Nucleus accumbens (tissue), 56 donors: ENCODE results near the gene TPMT.
"Not testable (repeated sequence)": the region's sequence is repeated elsewhere in the genome, so short reads cannot be mapped to it uniquely, and the experiment has no call there.

ENCODE experiments used
- DNase-seq, 56 donors: peaks; one replicate each; lab custom pipeline; 2025; lab: John Stamatoyannopoulos, UW

The TPMT gene

DNA sequence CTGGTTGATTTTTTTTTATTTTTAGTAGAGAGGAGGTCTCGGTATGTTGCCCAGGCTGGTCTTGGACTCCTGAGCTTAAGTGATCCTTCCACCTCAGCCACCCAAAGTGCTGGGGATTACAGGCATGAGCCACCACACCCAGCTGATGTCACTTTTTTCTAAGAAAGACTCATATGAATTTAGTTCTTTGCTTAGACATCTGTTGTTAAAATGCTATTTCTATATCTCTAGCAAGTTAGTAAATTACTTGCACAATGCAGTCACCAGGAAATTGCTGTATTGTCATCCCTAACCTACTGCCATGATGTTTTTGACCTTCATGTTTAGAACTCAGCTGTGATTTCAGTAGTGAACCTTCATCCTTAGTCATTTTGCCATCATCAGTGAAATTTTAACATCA, 6.0 kb upstream of the TPMT start:
- no peak for DNase-seq

DNA sequence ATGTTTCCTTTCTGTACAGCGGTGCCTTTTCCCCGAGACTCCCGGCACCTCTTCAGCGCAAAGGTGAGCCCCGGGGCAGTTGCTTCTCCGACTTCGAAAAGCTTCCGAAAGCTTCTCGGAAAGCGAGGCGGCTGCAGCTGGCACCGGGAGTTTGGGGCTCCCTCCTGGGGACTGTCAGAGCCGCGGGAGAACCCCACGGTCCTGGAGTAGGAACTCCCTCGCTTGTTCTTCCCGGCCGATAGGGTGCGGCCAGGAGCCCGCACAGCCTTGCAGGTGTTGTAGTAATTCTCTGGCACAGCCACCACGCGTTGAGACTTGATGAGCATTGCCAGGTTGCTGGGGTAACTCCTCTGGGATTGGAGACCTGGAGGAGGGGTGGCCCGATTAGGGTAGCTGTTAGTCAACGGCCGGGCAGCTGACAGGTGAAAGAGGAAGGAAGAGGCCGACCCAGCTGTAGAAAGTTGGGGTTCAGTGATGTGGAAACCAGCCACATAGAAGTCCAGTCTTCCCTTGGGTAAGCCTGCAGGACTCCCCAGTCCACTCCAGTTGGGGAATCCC, 1.1 kb upstream of the TPMT start:
- DNase-seq = peak in 49 of 56 donors; percentile 8 to 74 (median 43)

DNA sequence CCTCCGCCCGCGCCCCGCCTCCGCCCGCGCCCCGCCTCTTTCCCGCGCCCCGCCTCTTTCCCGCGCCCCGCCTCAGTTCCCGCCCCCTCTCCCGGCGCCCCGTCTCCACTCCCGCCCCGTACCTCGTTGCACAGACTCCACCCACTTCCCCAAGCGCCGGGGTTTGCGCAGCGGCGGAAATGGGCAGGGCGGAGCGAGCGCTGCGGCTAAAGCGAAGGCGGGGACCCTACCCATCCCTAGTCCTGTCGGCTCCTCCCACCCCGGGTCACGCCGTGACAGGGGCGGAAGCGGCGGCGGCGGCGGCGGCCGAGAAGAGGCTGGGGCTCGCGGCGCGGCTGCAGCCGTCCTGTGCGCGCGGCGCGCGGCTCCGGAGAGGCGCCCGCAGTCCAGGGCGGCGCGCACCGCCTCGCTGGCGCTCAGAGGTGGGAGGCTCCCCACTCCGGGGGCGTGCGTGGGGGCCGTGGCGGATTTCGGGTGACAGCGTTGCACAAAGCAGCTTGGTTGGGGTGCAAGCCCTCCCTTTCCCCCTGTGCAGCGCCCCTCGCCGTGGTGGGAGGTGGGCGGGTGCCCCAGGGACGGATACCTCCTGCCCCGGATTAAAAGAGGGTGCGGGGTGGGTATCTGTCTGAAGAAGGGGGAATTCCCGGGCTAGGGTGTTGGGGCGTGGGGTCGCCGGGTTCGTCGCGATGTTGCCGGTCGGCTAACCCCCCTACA, 430 bp upstream of the TPMT start, which contains the start of gene KDM1B:
KDM1B (plus strand) TSS at position 273 of the 714 bp plus-strand sequence. CDS start 4,474 bp downstream, outside the sequence.
- DNase-seq = peak; percentile 87 to 100 (median 98)

DNA sequence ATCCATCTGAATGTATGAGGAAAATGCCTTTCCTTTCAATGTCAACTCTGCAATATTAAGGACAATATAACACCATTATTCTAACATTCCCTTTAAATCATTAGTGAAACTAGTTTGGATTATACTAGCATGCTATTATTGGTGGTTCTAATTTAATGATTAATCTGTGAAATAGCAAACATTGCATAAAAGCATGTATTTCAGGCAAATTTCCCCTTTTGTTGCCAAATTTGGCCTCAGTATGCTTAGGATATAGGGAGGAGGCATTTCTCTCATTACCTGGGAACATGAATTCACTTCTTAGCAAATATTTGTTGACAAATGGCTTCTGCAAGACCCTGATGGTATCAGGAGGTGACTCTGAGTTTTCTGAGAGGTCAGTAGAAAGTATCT, 1.6 kb downstream of the TPMT start:
- no peak for DNase-seq

DNA sequence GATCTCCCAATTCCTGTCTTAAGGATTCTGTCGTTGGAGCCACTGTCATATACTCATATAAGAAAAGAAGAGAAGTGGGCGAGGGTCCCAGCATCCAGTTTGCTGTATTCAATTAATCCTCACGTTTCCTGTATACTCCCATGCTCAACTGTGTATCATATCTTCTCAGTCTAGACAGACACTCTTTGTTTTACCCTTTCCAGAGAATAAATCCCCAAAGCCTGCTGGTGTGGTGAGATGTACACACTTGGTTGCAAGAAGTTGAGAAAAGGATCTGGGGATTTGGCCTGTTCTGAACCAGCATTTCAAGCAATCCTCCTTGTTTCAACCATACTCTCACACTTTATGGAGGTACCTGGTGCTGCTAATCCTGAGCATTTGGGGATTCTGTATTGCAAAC, 3.1 kb downstream of the TPMT start:
- DNase-seq = no peak

DNA sequence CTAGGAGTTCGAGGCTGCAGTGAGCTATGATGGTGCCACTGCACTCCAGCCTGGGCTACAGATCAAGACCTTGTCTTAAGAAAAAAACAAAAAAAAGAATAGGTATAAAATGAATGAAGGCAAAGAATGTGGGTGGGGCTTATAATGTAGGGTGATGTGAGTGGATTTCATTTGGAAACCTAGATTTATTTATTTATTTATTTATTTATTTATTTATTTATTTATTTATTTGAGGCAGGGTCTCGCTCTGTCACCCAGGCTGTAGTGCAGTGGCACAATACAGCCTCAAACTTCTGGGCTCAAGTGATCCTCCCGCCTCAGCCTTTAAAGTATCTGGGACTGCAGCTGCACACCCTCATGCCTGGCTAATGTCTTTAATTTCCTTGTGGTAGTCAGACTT, 3.5 kb downstream of the TPMT start:
- DNase-seq = not testable (repeated sequence)

DNA sequence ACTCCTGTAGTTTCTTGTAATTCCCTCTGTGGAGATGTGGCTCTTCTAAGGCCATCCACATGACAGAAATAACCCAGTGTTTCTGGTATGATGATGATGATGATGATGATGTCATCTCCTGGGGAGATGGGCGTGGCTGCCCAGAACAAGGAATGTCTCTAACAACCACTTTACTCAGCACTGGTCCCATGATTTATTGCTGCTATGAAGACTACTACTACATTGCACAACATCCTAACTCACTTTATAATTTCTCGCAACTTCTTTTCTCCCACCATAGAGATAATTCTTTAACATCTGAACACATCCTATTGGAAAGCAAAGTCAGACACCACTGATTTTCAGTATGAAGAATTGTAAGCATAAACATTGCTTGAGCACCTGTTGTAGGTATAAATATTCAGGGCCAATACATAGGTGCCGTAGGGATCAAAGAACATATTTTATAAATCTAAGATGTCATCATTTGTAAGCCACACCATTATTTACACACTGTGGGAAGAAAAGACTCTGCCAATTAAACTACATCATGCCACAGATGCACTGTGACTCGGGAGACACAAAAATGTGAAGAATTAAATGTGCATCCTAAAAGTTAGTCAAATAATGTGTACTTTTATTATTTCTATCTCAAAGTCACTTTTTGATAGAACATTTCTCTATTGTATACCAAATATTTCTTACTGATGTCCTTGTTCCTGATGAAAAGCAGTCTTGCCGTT, 6.4 kb downstream of the TPMT start:
- no peak for DNase-seq

DNA sequence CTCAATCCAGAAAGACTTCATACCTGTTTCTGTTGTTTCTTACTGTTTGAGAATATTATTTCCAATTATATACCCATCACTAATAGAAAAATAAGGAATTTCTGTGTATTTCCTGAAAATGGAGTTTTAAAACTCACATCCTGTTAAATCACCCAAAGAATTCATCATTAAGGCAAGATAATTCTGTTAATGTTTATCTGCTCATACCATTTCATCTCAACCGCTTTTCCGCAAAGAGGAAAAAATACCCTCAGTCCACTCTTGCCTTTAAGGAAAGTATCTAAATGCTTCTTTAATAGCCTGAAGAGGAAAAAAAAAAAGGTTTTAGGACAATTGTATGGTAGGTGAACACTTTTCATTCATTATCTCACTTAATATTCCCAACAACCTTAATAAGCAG, 7.3 kb downstream of the TPMT start:
- DNase-seq = no peak

DNA sequence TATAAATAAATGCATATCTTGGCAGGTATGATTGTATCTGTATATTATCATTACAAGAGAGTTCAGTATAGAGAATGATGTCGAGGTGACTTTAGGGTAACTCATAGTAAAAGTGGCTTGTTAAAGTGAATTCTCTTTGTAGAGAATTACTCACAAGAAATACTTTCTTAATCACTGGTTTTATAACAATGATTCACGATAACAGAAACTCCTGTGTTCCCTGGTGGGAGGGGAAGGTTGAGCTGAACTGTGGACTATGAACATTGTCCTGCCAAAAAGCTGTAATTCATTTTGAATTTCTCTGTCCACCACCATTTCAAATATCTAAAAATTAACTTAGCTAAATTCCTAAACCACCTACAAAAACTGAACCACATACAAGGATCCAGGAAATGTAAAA, 7.7 kb downstream of the TPMT start:
- DNase-seq = no peak

DNA sequence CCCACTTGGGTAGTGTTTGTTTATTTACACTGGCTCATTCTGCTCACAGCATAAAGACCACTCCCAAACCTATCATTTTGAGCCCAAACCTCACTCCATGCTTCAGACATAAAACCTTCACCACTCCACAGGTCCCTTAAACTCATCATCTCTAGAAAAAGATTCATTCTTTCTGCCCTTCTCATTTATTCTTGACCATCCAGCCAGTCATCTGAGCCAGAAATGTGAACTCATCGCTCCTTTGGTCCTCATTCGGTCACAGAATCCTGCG, 12.4 kb downstream of the TPMT start:
- no peak for DNase-seq

DNA sequence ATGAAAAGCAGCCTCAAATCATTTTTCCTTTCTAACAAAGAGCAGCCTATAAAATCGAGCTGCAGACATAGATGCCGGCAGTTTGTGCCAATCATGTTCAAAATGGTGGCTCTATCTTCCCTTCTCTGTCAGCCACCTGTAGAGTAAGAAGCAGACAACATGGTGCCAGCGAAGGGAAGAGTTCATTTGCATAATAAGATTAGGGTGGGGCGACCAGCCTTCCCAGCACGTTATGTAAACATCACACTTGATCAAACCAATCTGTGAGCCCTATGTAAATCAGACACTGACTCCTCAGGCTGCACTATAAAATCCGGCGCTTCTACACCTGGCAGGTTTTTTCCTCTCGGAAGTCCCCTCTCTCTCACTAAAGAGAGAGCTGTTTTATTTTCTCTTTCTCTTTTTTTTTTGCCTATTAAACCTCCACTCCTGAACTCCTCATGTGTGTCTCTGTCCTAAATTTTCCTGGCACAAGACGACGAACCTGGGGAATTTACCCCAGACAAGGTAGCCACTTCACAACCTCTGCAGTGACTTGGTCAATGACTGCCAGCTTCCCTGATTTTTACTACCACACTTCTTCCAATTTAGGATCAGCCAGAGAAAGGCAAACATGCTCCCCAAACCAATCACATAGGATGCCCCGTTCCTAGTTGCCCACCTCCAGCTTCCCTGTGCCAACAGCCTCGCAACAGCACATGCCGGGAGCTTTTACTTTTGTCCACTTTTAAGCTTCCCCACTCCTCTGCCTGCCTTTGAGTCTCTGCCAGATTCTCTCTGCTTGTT, 12.9 kb downstream of the TPMT start:
- DNase-seq = no peak

DNA sequence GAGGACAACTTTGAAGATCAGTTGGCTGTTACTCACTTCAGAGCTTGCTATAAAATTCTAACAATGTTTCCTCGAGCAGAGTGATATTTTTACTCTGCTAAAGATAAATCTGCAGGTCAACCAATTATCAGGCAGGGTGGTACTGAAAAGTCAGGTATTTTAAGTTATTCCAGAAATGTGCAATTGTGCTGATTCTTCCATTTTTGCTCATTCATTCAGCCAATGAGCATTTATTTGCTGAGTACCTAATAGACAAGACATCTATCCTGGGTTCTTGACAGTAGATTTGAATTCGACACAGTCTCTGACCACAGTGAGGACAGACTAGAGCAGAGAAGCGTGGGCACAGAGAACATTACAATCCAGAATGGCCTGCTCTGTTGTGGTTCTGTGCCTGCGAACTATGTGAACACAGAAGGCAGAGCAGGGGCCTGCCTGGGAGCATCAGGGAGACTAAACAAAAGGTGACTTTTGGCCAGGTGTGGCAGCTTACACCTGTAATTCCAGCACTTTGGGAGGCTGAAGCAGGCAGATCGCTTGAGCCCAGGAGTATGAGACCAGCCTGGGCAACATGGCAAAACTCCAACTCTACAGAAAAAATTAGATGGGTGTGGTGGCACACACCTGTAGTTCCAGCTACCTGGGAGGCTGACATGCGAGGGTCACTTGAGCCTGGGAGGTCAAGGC, 14.8 kb downstream of the TPMT start:
- DNase-seq = no peak

DNA sequence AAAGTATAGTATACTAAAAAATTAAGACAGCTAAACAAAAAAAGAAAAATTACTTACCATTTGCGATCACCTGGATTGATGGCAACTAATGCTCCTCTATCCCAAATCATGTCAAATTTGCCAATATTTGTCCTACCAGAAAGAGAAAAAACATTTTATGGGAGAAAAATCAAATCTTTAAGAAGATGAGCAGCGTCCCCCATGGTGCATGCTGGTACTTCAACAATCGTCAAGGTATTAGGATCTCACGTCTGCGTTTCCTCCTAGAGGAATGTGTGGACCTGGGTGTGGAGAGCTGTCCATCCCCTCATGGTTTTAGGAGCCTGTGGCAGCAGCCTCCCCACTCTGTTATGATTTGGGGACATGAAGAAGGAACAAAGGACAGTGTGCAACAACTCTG, 16.0 kb downstream of the TPMT start:
- no peak for DNase-seq

DNA sequence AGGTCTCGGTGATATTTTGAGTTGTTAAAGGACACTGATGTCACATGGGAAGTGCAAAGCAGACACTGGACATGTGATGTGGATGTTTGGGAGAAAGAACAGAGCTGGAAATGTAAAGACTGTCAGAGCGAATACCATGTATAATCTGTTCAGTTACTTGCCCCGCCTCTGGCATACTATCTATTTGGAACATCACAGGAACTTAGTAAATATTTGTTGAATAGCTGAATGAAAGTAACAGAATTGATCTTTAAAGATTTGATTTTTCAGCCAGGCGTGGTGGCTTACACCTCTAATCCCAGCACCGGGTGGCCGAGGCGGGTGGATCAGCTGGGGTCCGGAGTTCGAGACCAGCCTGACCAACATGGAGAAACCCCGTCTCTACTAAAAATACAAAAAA, 18.6 kb downstream of the TPMT start:
- no peak for DNase-seq

DNA sequence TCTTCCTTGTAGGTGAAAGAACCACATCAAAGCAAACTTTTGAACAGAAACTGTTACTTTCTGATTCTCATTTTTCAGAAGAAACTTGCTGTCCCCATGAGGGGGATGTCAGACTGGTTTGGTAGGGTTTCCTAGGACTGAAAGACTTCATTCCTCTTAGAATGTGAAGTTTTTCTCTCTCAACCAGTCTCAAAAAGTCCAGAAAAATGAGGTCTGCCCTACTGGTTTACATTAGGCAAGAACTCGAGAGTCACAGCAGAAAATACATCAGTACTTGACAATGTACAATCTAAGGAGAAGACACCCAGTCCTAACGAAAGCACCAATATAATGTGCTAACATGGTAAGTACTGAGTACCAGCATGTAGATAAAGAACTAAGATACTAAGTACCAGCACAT, 19.7 kb downstream of the TPMT start:
- no peak for DNase-seq

DNA sequence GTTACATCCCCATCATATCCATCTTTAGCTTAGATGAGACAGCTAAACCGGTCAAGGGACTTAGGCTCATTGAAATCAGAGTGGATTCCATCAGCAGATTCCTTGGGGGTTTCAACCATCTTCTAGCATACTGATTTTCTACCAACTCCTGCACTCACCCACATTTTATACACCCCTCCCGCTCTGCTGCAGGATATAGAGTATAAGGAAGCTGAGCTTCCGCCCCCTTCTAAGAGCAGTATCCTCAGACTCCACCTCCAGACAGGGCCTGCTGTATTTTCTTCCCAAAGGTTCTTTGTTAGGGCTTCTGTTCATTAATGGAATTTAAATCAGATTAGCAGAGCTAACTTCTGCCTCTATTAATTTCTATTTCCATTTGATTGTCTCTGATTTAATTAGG, 22.5 kb downstream of the TPMT start:
- DNase-seq = no peak

DNA sequence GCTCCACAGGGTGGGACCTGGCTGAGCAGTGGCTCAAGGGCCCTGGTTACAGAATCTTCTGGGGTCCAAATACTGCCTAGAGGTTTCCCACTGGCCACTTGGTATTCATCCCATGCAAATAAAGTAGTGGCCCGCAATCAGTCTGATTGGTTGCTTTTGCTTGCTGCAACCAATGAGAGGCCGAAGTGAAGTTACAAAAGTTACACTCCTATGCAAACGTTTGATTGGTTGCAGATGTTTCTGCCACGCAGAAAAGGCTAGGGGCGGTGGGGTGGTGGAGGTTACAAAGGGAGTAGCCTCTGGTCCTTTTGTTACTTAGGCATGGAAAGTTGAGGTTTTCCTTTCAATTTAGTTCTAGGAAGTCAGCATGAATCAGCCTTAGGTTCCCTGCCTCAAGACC, 28.8 kb downstream of the TPMT start:
- no peak for DNase-seq

DNA sequence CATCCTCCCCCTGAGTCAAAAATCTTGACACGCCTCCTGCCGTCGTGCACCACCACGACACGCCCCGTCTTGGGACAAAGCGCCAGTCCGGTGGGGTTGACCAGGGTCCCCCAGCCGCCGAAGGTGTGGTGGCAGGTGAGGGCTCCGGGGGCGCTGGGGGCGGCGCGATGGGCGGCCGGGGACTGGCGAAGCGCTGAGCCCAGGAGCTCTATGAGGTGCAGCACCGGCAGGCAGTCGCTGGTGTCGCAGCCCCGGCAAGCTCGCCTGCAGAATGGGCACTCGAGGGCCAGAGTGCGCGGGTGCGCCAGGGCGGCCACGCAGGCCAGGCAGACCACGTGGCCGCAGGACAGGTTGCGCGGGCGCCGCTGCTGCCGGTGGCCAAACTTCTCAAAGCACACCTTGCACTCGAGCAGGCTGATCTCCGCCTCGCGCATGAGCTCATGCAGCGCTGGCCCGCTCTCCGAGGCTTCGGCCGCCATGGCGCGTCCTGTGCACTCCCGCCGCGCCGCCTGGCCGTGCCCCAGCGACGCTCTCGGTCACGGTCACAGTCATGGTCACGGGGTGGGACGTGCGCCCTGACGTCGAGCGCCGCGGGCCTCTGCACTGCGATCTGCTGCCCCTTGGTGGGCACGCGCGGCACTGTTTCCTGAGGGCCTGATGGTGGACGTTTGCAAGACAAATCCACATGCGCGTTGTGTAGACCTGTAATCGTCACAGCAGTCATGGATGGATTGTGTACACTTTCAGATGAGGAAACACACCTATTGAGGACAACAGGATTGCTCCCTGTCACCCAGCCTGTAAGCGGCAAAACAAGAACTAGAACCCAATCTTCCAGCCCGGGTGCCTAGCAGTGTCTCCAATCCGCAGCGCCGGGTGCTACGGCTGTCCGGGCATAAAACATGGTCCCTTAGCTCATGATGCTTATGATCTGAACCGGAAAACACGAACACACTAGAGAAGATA, 32.5 kb downstream of the TPMT start, which contains the start of gene NHLRC1:
NHLRC1 (minus strand) TSS at position 550 of the 966 bp plus-strand sequence; CDS start at position 479, 71 bp downstream.
- peak in 55 of 56 donors; percentile 29 to 91 (median 78) for DNase-seq

DNA sequence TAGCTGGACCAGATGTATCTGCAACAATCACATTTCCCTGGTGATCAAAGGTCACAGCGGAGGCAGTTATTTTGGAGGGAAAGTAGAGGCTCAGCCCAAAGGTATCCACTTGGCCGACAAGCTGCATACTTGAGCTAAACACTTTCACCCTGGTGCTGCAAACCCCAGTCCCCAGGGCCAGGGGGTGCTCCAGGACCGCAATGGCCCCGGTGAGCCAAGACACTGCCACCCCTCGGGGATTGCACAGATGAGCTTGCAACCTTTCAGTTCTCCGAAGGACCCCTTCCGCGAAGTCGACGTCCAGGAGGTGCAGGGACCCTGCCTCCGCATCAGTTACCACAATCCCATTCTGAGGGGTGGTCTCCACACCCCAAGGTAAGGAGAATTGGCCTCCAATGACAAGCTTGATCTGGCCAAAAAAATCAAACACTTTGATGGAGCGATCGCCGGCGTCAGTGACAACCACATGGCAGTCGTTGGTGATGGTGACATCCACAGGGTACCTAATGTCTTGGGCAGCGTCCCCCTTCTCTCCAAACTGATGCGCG, 33.2 kb downstream of the TPMT start:
- no peak for DNase-seq
